ENCODE results near the gene CELA2A. TPM values are rescaled to one million over a fixed set of nuclear protein-coding genes. Genes with fewer than 3 reads are reported as not detected.
A peak's percentile ranks its signal among the peaks of the same experiment; 100 is the strongest.

The CELA2A gene
- total and polyA plus RNA-seq, 9 of the 15 experiments (the other 6 are each of a cell fraction or from before 2014, with no cell fraction given), result 0.62 TPM; not detected in 8

DNA sequence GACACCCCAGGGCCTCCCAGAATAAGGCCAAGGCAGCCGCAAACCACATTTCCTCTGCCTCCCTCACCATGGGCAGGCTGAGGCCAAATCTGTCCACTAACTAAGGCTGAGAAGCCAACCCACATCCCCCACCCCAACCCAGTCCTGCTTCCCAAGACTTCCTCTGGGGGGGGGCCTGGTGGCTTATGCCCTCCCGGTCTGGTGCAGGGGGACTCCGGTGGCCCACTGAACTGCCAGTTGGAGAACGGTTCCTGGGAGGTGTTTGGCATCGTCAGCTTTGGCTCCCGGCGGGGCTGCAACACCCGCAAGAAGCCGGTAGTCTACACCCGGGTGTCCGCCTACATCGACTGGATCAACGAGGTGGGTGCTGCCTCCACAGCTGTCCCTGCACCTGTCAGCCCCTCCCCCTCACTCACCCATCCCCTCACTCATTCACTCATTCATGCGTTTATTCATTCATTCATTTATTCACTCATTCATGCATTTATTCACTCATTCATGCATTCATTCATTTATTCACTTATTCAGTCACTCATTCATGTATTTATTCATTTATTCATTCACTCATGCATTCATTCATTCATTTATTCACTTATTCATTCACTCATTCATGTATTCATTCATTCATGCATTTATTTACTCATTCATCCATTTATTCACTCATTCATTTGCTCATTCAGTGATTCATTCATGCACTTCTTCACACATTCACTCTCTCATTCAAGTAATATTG, 11.0 kb upstream of the CELA2A start:
- H3K4me2 ChIP-seq (ENCODE audit: insufficient read depth, low read length), result no peak overlapping the region
- intact Hi-C loops (cut with micrococcal nuclease) (no loop called here), in situ Hi-C loops (cut with MboI) (no loop called here)
- H3K36me3 ChIP-seq (ENCODE audit: control insufficient read depth, insufficient read depth, low read length), result no peaks in the 10 kb centered on the region
- WGBS (ENCODE audit: insufficient coverage, low coverage, missing lambda C conversion rate), result 52% methylated on average over 14 of the region's 14 CpGs
- ATAC-seq, result no peak
- H3K27me3 ChIP-seq (ENCODE audit: control insufficient read depth in 2 of 2, insufficient read depth in 2 of 2, low read length in 2 of 2), result no peaks in the 10 kb centered on the region
- BruUV-seq (replicated peaks), result no TSS peak
- no peak for DNase-seq (ENCODE audit: extremely low read depth in 1 of 4, low spot score in 3 of 4)
- H3K27ac ChIP-seq (ENCODE audit: extremely low read depth, low read depth, low read length), result no peak overlapping the region
- H3K4me1 ChIP-seq (replicated peaks in 1 of 2; ENCODE audit: control insufficient read depth in 2 of 2, insufficient read depth in 2 of 2, low read length in 2 of 2), result peaks cover 7 to 12% of the 10 kb centered on the region in 2 experiments; a peak in 4 of 5 replicates
- ChIA-PET POLR2A (no interaction called here), CTCF (ENCODE audit: low intra/inter-chr PET ratio) (interaction anchor here (0.6 kb wide), 2 partner anchors 11 to 82 kb away, joined by 3 read pairs; partner anchors contain the start of gene CELA2A)
- H3K79me2 ChIP-seq (ENCODE audit: control insufficient read depth, insufficient read depth, low read length), result no peaks in the 10 kb centered on the region
- H3K9ac ChIP-seq (ENCODE audit: insufficient read depth in 1 of 2, low read depth in 2 of 2, low read length in 2 of 2), result no peak overlapping the region
- no peaks in the 10 kb centered on the region for H3K9me1 ChIP-seq (ENCODE audit: control insufficient read depth, insufficient read depth, low read length)
- no peak overlapping the region for H2AFZ ChIP-seq (ENCODE audit: low read depth, low read length)
- FAIRE-seq, result no peak
- no peaks in the 10 kb centered on the region for H4K20me1 ChIP-seq (replicated peaks; ENCODE audit: control insufficient read depth, insufficient read depth, low read length)
- no peak overlapping the region for H3K4me3 ChIP-seq
- H3K9me3 ChIP-seq (replicated peaks; ENCODE audit: control insufficient read depth, insufficient read depth, low read depth, low read length), result no peaks in the 10 kb centered on the region
- TF ChIP-seq TAF7 (tag; IDR thresholded peaks at IDR 0.05), result no peak
- no peak for TF ChIP-seq SMAD2 (IDR thresholded peaks at IDR 0.05; ENCODE audit: low read depth, low read length)
- no peak for TF ChIP-seq TFAM (CRISPR knock-in tag; conservative IDR thresholded peaks at IDR 0.05)
- no peak for TF ChIP-seq CBX8 (IDR thresholded peaks at IDR 0.05; ENCODE audit: borderline replicate concordance, extremely low read depth, low read depth, low read length, poor library complexity, severe bottlenecking)
- peak in 1 of 2 experiments; percentile 12; a peak in 1 of 4 replicates for TF ChIP-seq KDM1A (IDR thresholded peaks at IDR 0.05)
- no peak for TF ChIP-seq SIN3B (IDR thresholded peaks at IDR 0.05; ENCODE audit: low read depth)
- no peak for TF ChIP-seq TCFL5 (CRISPR knock-in tag; conservative IDR thresholded peaks at IDR 0.05)
- no peak for TF ChIP-seq SP1 (CRISPR knock-in tag; IDR thresholded peaks at IDR 0.05)
- no peak for TF ChIP-seq CC2D1A (IDR thresholded peaks at IDR 0.05)
- peak; percentile 42; the same call in 1 of the 2 replicates for TF ChIP-seq NFRKB (IDR thresholded peaks at IDR 0.05; ENCODE audit: low read depth)
- TF ChIP-seq ZNF75A (CRISPR knock-in tag; IDR thresholded peaks at IDR 0.05), result no peak
- no peak for TF ChIP-seq SMARCE1 (IDR thresholded peaks at IDR 0.05)
- no peak for TF ChIP-seq MEF2A (IDR thresholded peaks at IDR 0.05; ENCODE audit: control insufficient read depth, low read depth, low read length)
- TF ChIP-seq ESRRB (CRISPR knock-in tag; IDR thresholded peaks at IDR 0.05; ENCODE audit: borderline replicate concordance), result no peak
- TF ChIP-seq RBM34 (IDR thresholded peaks at IDR 0.05; ENCODE audit: borderline replicate concordance, insufficient read depth, low read length), result no peak

Data from K562 (cell line).